Endometrium (tissue), 2 donors: Measurements from ENCODE around the gene FAM174C.

Source experiments
- FAIRE-seq: peaks from 2 replicates; lab custom pipeline; 2012; peaks lifted over from hg19 to GRCh38; lab: Jason Lieb, UNC
- donor health status: control.
- donor health status: control.

FAM174C gene

GRCh38 chr19:1286487-1287353 lies 11.4 kb downstream of the FAM174C start:
- FAIRE-seq: no peak

- FAIRE-seq: no peak
Measured at GRCh38 chr19:1287354-1288225, 12.3 kb downstream of the FAM174C start.

- FAIRE-seq: no peak
Measured at GRCh38 chr19:1288226-1288612, 12.9 kb downstream of the FAM174C start.

- no peak for FAIRE-seq
Measured at GRCh38 chr19:1288833-1289685, 13.7 kb downstream of the FAM174C start.

GRCh38 chr19:1289686-1290025 lies 14.3 kb downstream of the FAM174C start:
- no peak for FAIRE-seq

GRCh38 chr19:1290196-1290702 lies 14.9 kb downstream of the FAM174C start:
- FAIRE-seq: no peak

- FAIRE-seq: no peak
Measured at GRCh38 chr19:1290703-1291651, 15.6 kb downstream of the FAM174C start.

- no peak for FAIRE-seq
Measured at GRCh38 chr19:1291761-1292418, 16.6 kb downstream of the FAM174C start.

GRCh38 chr19:1292419-1293151 lies 17.3 kb downstream of the FAM174C start:
- no peak for FAIRE-seq

- no peak for FAIRE-seq
Measured at GRCh38 chr19:1293782-1294604, 18.7 kb downstream of the FAM174C start.

- FAIRE-seq: no peak
Measured at GRCh38 chr19:1294688-1295087, 19.4 kb downstream of the FAM174C start.

- no peak for FAIRE-seq
Measured at GRCh38 chr19:1295169-1296012, 20.1 kb downstream of the FAM174C start.

GRCh38 chr19:1296078-1296477 lies 20.7 kb downstream of the FAM174C start:
- FAIRE-seq: no peak

GRCh38 chr19:1296575-1297271 lies 21.4 kb downstream of the FAM174C start:
- FAIRE-seq: no peak

- no peak for FAIRE-seq
Measured at GRCh38 chr19:1298235-1298634, 22.9 kb downstream of the FAM174C start.

- FAIRE-seq: no peak
Measured at GRCh38 chr19:1299801-1300200, 24.5 kb downstream of the FAM174C start.
